Neural progenitor cell (in vitro differentiated cells): ENCODE results near the gene RBM19.

Experiments used
- CTCF ChIP-seq: fragments of 200-600 bp; sonication (generic); IDR thresholded peaks from 2 replicates; pipeline ENCODE4 v1.5.1; 2017; ENCODE audit warnings: antibody characterized with exemption, mild to moderate bottlenecking
- EZH2phosphoT487 ChIP-seq: fragments of 200-600 bp; sonication (generic); IDR thresholded peaks from 2 replicates; pipeline ENCODE4 v1.6.1; 2017; ENCODE audit warnings: antibody characterized with exemption

DNA sequence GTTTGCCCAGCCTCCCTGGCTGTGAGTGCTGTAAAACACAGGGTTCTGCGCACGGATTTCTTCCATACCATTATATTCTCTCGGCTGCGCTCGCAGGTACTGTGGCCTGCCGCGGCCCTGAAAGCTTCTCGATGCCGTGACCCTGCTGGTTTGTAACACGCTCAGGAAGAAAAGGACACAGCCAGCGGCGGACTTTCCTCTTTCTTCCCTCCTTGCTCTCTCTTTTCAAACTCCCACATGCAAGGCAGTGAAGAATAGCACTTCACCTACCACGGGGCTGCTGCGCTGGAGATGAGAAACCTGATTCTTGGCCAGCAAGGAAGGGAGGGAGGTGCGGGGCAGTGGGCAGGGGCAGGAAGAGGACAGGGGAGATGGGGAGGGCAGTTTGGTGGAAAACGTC is 130.2 kb downstream of the RBM19 start:
- no peak for TF ChIP-seq CTCF
- no peak for TF ChIP-seq EZH2phosphoT487
